HG03103 (cell line): ENCODE measurements around the gene MRPL41.
A peak's percentile ranks its signal among the peaks of the same experiment; 100 is the strongest.
"Not testable (repeated sequence)": the region's sequence is repeated elsewhere in the genome, so short reads cannot be mapped to it uniquely, and the experiment has no call there.

Experiments used
- ATAC-seq: cut with Tn5 transposase; IDR thresholded peaks from one replicate; pipeline ENCODE4 v1.9.1; 2021; ENCODE audit warnings: low read depth; ENCODE audit not compliant: unreplicated experiment

The MRPL41 gene

DNA sequence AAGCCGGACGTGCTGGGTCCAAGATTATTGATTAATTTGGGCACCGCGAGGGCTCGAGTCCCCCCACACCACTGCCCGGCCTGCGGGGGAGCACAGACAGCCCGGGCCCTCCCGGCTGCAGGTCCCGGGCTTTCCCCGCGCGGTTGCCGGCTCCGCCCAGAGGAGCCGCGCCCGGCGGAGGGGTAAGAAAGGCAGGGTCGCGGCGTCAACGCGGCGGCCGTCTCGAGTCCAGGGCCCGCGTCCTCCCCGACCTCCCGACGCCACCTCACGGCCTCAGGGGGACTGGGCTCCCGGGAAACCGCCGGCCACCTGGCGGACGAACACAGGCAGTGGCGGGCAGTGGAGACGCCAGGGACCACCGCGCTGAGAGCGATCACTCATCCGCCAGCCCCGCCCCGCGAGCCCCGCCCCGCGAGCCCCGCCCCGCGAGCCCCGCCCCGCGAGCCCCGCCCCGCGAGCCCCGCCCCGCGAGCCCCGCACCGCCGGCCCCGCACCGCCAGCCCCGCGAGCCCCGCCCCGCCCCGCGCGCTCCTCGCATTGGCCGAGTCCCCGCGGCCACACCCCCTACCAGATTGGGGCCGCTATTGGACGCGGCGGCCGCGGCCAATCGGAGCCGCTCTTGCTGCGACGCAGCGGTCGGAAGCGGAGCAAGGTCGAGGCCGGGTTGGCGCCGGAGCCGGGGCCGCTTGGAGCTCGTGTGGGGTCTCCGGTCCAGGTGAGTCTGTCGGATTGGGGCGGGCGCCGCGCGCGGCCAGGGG lies at the start of gene MRPL41:
Gene MRPL41 (plus strand): TSS at position 616 of the 758 bp plus-strand sequence. CDS start 203 bp downstream, outside the sequence.
- ATAC-seq: peak; percentile 70

DNA sequence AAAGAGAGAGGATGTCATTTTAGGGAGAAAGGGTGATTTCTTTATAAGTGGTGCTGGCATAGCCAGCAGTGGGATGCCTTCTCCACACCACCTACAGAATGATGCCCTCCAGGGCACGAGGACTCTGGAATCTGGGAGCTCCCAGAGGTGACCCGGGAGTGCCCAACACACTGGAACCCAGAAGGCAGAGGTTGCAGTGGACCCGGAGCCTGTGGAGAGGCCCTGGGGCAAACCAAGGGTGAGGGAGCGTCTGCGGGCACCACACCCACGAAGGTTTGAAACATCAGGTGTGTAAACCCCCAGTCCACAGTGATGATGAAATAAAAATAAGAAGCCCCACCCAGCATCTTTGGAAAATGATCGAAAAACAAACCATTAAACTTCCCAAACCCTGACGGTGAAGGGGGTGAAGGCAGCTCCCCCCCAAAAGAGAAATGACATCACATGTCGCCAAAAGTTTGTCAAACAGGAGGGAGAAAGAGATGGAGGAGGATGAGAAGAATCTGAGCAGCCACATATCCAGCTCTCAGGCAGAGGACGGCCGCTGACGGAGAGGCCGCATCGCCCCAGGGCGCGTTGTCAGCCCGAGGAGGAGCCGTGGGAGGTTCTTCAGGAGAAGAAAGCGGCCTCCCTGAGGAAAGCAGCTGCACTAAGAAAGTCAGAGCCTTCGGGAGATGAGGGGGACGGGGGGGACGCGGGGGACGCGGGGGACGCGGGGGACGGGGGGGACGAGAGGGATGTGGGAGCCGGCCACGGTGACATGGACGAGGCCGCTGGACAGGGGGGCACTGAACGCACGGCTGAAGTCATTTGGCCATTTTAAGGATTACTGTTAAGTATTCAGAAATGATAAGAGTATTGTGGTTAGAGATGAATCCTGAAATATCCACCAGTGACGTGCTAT lies 49.4 kb upstream of the MRPL41 start:
- ATAC-seq: no peak

DNA sequence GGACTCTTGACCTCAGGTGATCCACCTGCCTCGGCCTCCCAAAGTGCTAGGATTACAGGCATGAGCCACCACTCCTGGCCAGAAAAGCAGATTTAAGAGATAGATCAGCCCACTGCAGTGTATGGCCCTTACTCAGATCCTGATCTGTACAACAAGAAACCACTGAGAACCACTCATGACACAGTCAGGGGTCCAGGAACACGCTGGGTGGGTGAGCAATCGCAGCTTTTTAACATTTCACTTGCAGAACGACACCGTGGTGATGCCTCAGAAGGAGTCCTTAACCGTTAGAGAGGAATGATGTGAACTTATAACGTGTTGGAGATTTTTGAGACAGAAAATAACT lies 47.3 kb upstream of the MRPL41 start:
- no peak for ATAC-seq

- no peak for ATAC-seq
Observed at GRCh38 chr9:137505421-137506140, 46.1 kb upstream of the MRPL41 start.

GRCh38 chr9:137506274-137506673 lies 45.4 kb upstream of the MRPL41 start:
- ATAC-seq: no peak

DNA sequence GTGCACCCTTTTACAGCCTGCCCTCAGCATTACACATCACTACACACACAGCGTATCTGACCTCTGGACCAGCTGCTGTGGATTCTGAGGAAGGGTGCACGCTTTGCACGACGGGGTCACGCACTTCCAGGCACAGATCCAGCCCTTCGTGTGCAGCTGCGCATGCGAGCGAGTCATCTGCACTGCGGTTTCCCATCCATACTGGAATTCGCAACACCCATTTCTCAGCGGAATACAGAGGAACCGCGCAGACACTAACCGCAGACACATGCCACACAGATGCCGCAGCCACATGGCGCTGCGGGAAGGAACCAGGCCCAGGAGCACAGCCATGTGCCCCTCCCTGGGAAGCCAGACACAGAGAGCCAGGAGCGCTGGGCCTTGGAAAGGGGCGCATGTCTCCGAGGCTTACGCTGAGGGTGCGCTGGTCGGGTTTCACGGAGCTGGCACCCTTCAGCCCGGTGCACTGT lies 44.9 kb upstream of the MRPL41 start:
- no peak for ATAC-seq

- ATAC-seq: no peak
Observed at GRCh38 chr9:137509198-137509597, 42.5 kb upstream of the MRPL41 start.

DNA sequence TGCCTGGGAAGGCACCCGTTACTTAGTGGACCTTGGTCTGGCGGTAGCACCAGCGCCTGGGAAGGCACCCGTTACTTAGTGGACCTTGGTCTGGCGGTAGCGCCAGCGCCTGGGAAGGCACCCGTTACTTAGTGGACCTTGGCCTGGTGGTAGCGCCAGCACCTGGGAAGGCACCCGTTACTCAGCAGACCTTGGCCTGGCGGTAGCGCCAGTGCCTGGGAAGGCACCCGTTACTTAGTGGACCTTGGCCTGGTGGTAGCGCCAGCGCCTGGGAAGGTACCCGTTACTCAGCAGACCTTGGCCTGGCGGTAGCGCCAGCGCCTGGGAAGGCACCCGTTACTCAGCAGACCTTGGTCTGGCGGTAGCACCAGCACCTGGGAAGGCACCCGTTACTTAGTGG lies 40.6 kb upstream of the MRPL41 start:
- not testable (repeated sequence) for ATAC-seq

- no peak for ATAC-seq
Observed at GRCh38 chr9:137511758-137512463, 39.8 kb upstream of the MRPL41 start.

- ATAC-seq: not testable (repeated sequence)
Observed at GRCh38 chr9:137513136-137513535, 38.5 kb upstream of the MRPL41 start.

GRCh38 chr9:137513801-137514570 lies 37.7 kb upstream of the MRPL41 start:
- not testable (repeated sequence) for ATAC-seq

DNA sequence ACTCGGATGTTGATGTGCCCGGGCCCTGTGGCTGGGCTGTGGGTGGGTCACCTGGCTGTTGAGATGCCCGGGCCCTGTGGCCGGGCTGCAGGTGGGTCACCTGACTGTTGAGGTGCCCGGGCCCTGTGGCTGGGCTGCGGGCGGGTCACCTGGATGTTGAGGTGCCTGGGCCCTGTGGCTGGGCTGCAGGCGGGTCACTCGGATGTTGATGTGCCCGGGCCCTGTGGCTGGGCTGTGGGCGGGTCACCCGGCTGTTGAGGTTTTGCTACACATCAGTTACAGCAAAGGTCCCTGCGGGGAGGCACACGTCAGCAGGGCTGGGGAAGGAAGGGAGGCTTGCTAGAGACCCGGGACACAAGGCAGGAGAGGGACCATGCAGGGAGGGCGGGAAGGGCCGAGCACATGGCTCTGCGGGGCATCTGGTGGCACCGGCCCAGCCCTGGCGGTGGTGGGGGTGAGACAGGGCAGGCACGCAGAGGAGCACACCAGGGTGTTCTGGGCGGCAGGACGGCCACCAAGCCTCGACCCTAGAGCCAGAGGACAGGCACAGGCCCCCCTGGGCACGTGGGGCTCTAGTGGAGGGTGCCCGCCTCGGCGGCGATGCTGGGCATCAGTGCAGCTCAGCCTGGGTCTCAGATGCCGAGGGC lies 36.9 kb upstream of the MRPL41 start:
- ATAC-seq: no peak

- no peak for ATAC-seq
Observed at GRCh38 chr9:137515338-137515724, 36.3 kb upstream of the MRPL41 start.

GRCh38 chr9:137516144-137516917 lies 35.3 kb upstream of the MRPL41 start:
- no peak for ATAC-seq

GRCh38 chr9:137518661-137519459 lies 32.8 kb upstream of the MRPL41 start:
- ATAC-seq: not testable (repeated sequence)

DNA sequence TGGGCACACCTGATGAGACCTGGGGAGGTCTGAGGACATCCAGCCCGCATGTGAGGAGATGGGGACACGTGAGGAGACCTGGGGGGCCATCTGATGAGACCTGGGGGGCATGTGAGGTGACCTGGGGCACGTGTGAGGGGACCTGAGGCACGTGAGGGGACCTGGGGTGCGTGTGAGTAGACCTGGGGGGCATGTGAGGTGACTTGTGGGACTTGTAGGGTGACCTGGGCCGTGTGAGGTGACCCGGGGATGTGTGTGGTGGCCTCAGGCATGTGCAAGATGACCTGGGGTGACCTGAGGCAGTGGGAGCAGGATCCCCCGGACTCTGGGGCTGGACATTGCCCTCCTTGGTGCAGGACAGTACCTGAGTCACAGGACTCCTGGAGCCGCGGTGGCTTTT lies 32.1 kb upstream of the MRPL41 start:
- ATAC-seq: no peak

DNA sequence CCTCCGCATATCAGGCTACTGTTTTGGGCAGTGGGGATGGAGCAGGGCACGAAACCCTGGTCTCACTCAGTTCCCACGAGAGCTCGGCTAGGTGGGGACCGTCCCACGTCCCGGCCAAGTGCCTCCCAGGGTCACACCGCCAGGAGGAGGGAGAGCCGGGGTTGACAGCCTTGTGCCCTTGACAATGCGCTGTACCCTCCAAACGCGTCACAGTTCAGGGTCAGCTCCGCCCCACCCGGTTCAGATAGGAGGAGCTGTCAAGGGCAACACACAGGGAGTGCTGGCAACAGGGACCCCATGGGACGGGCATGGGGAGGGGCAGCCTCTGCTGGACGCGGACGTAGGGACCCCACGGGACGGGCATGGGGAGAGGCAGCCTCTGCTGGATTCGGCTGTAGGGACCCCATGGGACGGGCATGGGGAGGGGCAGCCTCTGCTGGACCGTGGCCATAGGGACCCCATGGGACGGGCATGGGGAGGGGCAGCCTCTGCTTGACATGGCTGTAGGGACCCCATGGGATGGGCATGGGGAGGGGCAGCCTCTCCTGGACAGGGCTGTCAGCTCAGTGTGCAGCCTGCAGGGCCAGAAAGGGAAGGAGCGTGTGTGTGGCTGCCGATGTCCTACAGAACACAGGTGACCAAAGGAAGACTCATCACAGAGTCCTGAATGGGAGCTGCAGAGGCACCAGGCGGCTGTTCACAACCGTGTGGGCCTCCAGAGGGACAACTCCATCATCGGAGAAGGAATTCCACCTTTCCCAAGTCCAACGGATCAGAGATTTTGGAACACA lies 30.9 kb upstream of the MRPL41 start:
- no peak for ATAC-seq
